ENCODE measurements around the gene NIT2. TPM values are rescaled to one million over a fixed set of nuclear protein-coding genes. Genes with fewer than 3 reads are reported as not detected.

The NIT2 gene, protein sequence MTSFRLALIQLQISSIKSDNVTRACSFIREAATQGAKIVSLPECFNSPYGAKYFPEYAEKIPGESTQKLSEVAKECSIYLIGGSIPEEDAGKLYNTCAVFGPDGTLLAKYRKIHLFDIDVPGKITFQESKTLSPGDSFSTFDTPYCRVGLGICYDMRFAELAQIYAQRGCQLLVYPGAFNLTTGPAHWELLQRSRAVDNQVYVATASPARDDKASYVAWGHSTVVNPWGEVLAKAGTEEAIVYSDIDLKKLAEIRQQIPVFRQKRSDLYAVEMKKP
- total RNA-seq: 22.7 and 31.0 TPM in 2 replicates

DNA sequence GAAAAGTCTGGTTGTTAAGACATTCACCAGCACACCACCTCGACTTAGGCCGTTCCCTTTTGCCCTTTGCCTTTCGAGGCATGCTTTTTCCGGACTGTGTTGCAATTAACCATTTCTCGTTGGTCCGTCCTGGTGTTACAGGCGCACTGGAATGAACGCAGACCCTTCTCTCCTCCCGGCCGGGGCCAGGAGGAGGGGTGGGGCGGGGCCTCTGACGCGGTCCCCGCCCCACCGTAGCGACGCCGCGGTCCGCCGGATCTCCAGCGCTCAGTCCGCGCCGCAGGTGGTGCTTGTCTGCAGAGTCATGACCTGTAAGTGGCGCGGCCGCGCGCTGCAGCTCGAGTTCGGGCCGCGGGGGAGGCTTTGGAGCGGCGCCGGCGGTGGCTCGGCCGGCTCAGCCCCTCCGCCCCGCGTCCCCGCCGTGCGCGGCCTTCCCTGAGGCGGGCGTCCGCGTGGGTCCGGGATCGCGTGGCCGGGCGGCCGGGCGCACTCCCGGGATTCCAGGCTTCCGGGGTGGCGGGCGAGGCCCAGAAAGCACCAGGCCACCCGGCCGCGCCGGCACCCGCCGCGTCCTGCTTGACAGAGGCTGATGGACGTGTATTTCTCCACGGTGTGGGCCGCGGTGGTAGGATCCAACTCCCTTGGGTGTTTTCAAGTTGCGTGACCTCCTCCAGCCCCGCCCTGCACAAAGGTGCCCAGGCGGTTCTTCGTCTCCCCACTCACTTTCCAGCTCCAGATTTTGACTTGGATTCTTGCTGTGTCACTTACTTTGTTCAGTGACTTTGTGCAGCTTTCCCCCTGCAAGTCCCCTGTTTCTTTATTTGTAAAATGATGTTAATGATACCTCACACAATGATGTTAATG is at the start of gene NIT2:
NIT2 (plus strand) TSS at position 270 of the 864 bp plus-strand sequence; CDS start at position 305, 35 bp downstream.
- TF ChIP-seq, protein P1, sequence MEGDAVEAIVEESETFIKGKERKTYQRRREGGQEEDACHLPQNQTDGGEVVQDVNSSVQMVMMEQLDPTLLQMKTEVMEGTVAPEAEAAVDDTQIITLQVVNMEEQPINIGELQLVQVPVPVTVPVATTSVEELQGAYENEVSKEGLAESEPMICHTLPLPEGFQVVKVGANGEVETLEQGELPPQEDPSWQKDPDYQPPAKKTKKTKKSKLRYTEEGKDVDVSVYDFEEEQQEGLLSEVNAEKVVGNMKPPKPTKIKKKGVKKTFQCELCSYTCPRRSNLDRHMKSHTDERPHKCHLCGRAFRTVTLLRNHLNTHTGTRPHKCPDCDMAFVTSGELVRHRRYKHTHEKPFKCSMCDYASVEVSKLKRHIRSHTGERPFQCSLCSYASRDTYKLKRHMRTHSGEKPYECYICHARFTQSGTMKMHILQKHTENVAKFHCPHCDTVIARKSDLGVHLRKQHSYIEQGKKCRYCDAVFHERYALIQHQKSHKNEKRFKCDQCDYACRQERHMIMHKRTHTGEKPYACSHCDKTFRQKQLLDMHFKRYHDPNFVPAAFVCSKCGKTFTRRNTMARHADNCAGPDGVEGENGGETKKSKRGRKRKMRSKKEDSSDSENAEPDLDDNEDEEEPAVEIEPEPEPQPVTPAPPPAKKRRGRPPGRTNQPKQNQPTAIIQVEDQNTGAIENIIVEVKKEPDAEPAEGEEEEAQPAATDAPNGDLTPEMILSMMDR (IDR thresholded peaks at IDR 0.05; ENCODE audit: insufficient read depth, low read length, poor library complexity, severe bottlenecking): no peak
- Histone ChIP-seq H3K27me3 (ENCODE audit: control insufficient read depth, insufficient read depth, low read length) (no peaks in the 10 kb centered on the region), H3K36me3 (ENCODE audit: control insufficient read depth, insufficient read depth, low read length) (no peaks in the 10 kb centered on the region), H3K4me3 (ENCODE audit: low read depth, low read length) (peak within 1 kb of the TSS; percentile 74)
- DNase-seq (ENCODE audit: low read depth): peak; percentile 41

DNA sequence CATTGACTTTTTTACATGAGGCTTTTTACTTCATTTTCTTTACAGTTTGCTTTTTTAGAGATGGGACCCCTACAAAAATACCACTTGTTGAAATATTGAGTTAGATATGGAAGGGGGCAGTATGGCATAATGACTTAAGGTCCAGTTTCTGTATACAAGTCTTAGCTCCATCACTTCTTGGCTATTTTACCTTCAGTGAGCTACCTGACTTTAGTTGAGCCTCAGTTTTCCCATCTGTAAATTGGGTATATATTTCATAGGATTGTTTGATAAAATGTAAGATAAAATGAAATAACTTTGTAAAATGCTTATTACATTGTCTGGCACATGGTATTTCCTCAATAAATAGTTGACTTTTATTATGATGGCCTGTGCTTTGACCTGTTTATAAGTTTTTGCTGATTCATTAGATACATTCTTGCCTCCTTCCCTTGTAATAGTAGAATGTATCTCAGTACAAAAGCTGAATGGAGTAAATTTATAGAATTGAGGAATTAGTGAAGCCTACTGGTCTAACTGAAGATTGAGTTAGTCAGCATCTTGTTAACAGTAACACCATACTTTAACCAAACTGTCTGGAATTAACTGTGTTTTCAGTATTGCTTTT is 46.2 kb upstream of the NIT2 start:
- Histone ChIP-seq H3K4me3 (ENCODE audit: low read depth, low read length) (no peak overlapping the region), H3K36me3 (ENCODE audit: control insufficient read depth, insufficient read depth, low read length) (no peaks in the 10 kb centered on the region), H3K27me3 (ENCODE audit: control insufficient read depth, insufficient read depth, low read length) (no peaks in the 10 kb centered on the region)
- TF ChIP-seq, protein P1 (IDR thresholded peaks at IDR 0.05; ENCODE audit: insufficient read depth, low read length, poor library complexity, severe bottlenecking): no peak
- DNase-seq (ENCODE audit: low read depth): no peak

DNA sequence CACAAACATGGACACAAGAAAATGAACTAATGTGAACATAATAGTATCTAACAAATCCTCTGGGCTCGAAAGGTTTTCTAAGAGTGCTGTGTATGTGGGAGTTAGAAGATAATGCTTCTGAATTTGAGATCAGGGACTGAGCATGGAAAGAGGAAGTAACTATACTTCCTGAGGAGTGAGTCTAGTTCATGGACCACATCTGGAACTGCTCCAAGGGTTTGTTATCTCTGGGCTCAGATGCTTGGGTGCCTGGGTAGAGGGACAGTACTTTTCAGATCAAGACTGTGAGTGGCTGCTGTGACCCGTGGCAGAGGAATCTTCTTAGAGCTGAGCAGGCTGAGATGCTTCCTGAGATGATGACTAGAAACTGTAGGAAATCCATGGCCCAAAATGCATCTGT is 45.2 kb upstream of the NIT2 start:
- TF ChIP-seq, protein P1 (IDR thresholded peaks at IDR 0.05; ENCODE audit: insufficient read depth, low read length, poor library complexity, severe bottlenecking): no peak
- Histone ChIP-seq H3K36me3 (ENCODE audit: control insufficient read depth, insufficient read depth, low read length) (no peaks in the 10 kb centered on the region), H3K27me3 (ENCODE audit: control insufficient read depth, insufficient read depth, low read length) (no peaks in the 10 kb centered on the region), H3K4me3 (ENCODE audit: low read depth, low read length) (no peak overlapping the region)
- no peak for DNase-seq (ENCODE audit: low read depth)

DNA sequence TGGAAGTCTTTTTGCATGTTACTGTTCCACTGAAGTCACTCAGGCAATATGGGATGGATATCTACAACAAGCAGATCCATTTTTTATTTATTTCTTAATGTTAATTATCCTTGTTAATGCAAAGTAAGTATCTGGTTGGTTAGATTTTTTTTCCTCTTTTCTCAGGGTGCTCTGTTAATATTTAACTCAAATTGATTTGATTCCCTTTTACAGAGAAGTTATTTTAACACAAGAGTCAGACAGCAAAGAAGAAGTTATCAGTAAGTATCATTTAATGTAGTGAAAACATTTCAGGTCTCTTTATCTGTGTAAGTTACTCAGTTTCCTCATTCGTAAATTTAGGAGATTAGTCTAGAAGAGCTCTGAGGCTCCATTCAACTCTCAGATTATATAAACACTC is 39.5 kb upstream of the NIT2 start:
- TF ChIP-seq, protein P1 (IDR thresholded peaks at IDR 0.05; ENCODE audit: insufficient read depth, low read length, poor library complexity, severe bottlenecking): no peak
- Histone ChIP-seq H3K27me3 (ENCODE audit: control insufficient read depth, insufficient read depth, low read length) (no peaks in the 10 kb centered on the region), H3K4me3 (ENCODE audit: low read depth, low read length) (no peak overlapping the region), H3K36me3 (ENCODE audit: control insufficient read depth, insufficient read depth, low read length) (no peaks in the 10 kb centered on the region)
- no peak for DNase-seq (ENCODE audit: low read depth)

DNA sequence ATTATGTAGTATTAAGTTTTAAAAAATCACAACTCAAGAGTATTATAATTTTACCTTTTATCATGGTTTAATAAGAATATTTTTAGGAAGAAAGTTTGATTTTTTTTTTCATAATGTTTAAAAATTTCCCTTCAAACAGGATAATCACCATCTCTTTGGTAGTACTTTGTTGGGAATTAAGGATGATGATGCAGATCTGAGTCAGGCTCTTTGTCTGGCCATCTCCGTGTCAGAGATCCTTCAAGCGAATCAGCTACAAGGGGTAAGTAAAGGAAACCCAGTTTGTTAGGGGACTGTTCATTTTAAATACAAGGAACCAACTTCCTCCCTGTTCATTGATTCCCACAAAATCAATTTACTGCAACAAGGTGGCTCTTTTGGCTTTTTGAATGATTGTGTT is 36.8 kb upstream of the NIT2 start:
- no peaks in the 10 kb centered on the region for H3K36me3 ChIP-seq (ENCODE audit: control insufficient read depth, insufficient read depth, low read length)
- TF ChIP-seq, protein P1 (IDR thresholded peaks at IDR 0.05; ENCODE audit: insufficient read depth, low read length, poor library complexity, severe bottlenecking): no peak

More for the DNA sequence above, 36.8 kb upstream of the NIT2 start:
- Histone ChIP-seq H3K27me3 (ENCODE audit: control insufficient read depth, insufficient read depth, low read length) (no peaks in the 10 kb centered on the region), H3K4me3 (ENCODE audit: low read depth, low read length) (no peak overlapping the region)
- DNase-seq (ENCODE audit: low read depth): peak; percentile 21

All from kidney epithelial cell (primary cell).